ENCODE measurements around the gene ZFAND5.
A peak's percentile ranks its signal among the peaks of the same experiment; 100 is the strongest.

The ZFAND5 gene

DNA sequence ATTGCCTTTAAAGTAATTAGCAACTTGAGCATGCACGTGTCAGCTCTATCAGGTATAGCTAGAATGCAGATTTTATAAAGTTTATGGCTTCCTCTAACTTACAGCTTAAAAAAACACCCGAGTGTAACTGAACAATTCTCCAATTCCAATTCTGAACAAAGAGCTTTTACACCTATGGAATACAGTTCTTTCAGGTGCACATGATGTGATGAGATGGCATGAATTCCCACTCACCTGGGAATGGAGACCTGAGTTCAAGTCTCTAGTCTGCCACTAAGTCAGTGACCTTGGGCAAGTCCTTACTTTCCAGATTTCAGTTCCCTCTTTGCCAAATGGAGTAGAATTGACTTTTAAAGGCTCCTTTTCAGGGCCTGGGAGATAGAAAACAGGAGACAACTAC lies 1.8 kb downstream of the ZFAND5 start:
- peak overlapping the region; percentile 81 for H3K4me3 ChIP-seq (ENCODE audit: low read depth, low read length)
- TF ChIP-seq, protein P1, sequence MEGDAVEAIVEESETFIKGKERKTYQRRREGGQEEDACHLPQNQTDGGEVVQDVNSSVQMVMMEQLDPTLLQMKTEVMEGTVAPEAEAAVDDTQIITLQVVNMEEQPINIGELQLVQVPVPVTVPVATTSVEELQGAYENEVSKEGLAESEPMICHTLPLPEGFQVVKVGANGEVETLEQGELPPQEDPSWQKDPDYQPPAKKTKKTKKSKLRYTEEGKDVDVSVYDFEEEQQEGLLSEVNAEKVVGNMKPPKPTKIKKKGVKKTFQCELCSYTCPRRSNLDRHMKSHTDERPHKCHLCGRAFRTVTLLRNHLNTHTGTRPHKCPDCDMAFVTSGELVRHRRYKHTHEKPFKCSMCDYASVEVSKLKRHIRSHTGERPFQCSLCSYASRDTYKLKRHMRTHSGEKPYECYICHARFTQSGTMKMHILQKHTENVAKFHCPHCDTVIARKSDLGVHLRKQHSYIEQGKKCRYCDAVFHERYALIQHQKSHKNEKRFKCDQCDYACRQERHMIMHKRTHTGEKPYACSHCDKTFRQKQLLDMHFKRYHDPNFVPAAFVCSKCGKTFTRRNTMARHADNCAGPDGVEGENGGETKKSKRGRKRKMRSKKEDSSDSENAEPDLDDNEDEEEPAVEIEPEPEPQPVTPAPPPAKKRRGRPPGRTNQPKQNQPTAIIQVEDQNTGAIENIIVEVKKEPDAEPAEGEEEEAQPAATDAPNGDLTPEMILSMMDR (IDR thresholded peaks at IDR 0.05; ENCODE audit: low read depth, low read length): no peak

GRCh38 chr9:72362680-72363139 lies 2.3 kb downstream of the ZFAND5 start:
- TF ChIP-seq, protein P1 (IDR thresholded peaks at IDR 0.05; ENCODE audit: low read depth, low read length): no peak
- peak overlapping the region; percentile 81 for H3K4me3 ChIP-seq (ENCODE audit: low read depth, low read length)

GRCh38 chr9:72362118-72362531 lies 2.9 kb downstream of the ZFAND5 start:
- TF ChIP-seq, protein P1 (IDR thresholded peaks at IDR 0.05; ENCODE audit: low read depth, low read length): no peak
- H3K4me3 ChIP-seq (ENCODE audit: low read depth, low read length): peak overlapping the region; percentile 81

DNA sequence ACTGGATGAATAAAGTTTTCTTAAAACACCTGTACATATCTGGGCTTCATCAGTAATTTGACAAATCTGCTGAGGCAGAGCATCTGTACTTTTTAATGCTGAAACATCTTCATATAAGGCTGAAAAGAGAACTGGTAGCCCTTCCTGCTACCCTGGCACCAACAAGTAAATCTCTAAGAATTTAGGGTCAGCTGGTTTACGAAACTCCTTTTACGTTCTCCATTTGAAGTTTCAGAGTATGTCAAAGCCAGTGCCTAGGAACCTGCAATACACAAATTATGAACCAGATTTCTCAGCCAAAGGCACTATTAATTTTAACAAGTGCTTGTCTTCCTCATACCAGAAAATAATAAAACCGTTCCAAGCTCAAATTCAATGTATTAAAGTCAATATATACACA lies 3.8 kb downstream of the ZFAND5 start:
- H3K4me3 ChIP-seq (ENCODE audit: low read depth, low read length): peak overlapping the region; percentile 81
- TF ChIP-seq, protein P1 (IDR thresholded peaks at IDR 0.05; ENCODE audit: low read depth, low read length): no peak

DNA sequence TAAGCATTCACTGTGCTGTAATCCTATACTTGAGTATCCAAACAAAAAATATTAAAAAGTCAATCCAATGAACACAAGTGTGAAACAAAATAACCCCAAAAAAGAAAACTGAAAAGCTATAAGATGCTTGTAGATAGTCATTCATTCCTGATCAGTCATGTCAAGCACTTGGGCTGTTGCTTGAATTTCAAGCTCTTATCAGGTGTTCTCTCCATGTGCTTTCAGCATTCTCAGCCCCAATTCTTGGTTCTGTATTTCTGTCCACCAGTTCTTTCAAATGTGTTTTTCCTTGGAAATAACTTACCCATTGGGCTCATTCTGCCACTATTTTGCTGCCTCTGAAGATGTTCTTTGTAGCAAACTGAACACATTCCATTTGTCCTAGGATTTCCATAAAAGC lies 4.7 kb downstream of the ZFAND5 start:
- peak overlapping the region; percentile 81 for H3K4me3 ChIP-seq (ENCODE audit: low read depth, low read length)
- TF ChIP-seq, protein P1 (IDR thresholded peaks at IDR 0.05; ENCODE audit: low read depth, low read length): no peak

- no peak overlapping the region for H3K4me3 ChIP-seq (ENCODE audit: low read depth, low read length)
- TF ChIP-seq, protein P1 (IDR thresholded peaks at IDR 0.05; ENCODE audit: low read depth, low read length): no peak
These were observed 8.9 kb downstream of the ZFAND5 start for GRCh38 chr9:72356041-72356582.

DNA sequence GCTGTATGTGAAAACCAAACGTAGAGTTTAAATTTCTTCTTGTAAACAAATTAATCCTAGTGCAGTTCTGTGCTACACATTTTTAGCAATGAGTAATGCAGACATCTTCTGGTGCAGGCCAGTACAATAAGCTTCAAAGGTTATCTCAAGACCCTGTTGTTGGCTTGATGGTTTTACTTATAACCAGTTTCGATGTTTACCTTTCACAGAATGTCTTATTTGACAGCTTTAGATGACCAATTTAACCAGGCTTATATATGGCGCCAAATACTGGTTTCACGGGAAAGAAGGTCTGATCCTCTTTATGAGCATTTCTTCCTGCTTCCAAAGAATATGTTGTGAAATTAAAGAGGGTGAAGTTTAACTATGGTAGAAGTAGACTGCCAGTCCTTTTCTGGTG lies 9.9 kb downstream of the ZFAND5 start:
- no peak overlapping the region for H3K4me3 ChIP-seq (ENCODE audit: low read depth, low read length)
- TF ChIP-seq, protein P1 (IDR thresholded peaks at IDR 0.05; ENCODE audit: low read depth, low read length): no peak

Measured in WI38 (cell line).